GM23248 (cell line): ENCODE results near the gene DENND2A. TPM values are rescaled to one million over a fixed set of nuclear protein-coding genes. Genes with fewer than 3 reads are reported as not detected.

ENCODE experiments used
- DNase-seq: peaks from one replicate; pipeline ENCODE4 v3.0.0-alpha.2; 2015
- H2AFZ ChIP-seq: fragments of 200-600 bp; sonication (generic); 2 replicates; pipeline ENCODE4 v1.6.1; 2016; ENCODE audit warnings: antibody characterized with exemption
- H3F3A ChIP-seq: fragments of 200-600 bp; sonication (generic); 2 replicates; pipeline ENCODE4 v1.6.1; 2016; ENCODE audit warnings: mild to moderate bottlenecking, antibody characterized with exemption, mixed run types; ENCODE audit not compliant: insufficient read depth
- H3K27ac ChIP-seq: fragments of 200-600 bp; sonication (generic); 2 replicates; pipeline ENCODE4 v1.5.1; 2016; ENCODE audit warnings: mild to moderate bottlenecking
- H3K27me3 ChIP-seq: fragments of 200-600 bp; sonication (generic); replicated peaks from 2 replicates; pipeline ENCODE4 v1.6.1; 2016; ENCODE audit warnings: mild to moderate bottlenecking; ENCODE audit not compliant: insufficient read depth
- H3K36me3 ChIP-seq: fragments of 200-600 bp; sonication (generic); 2 replicates; pipeline ENCODE4 v1.6.1; 2016; ENCODE audit warnings: low read depth, mild to moderate bottlenecking
- H3K4me1 ChIP-seq: fragments of 200-600 bp; sonication (generic); 2 replicates; pipeline ENCODE4 v1.6.1; 2016; ENCODE audit warnings: mild to moderate bottlenecking; ENCODE audit not compliant: insufficient read depth
- H3K4me2 ChIP-seq: fragments of 200-600 bp; sonication (generic); one replicate; pipeline ENCODE4 v1.6.1; 2016; ENCODE audit warnings: mild to moderate bottlenecking; ENCODE audit not compliant: unreplicated experiment
- H3K4me3 ChIP-seq: fragments of 200-600 bp; sonication (generic); 2 replicates; pipeline ENCODE4 v1.5.1; 2016; ENCODE audit warnings: mild to moderate bottlenecking
- H3K79me2 ChIP-seq: fragments of 200-600 bp; sonication (generic); 2 replicates; pipeline ENCODE4 v1.6.1; 2016; ENCODE audit warnings: mild to moderate bottlenecking; ENCODE audit not compliant: insufficient read depth
- H3K9ac ChIP-seq: fragments of 200-600 bp; sonication (generic); 2 replicates; pipeline ENCODE4 v1.6.1; 2016; ENCODE audit warnings: mild to moderate bottlenecking
- H3K9me2 ChIP-seq: fragments of 200-600 bp; sonication (generic); 2 replicates; pipeline ENCODE4 v1.6.1; 2016; ENCODE audit warnings: mixed run types, mild to moderate bottlenecking, moderate library complexity; ENCODE audit not compliant: insufficient read depth
- H3K9me3 ChIP-seq: fragments of 200-600 bp; sonication (generic); one replicate; pipeline ENCODE4 v1.6.1; 2017; ENCODE audit warnings: low read depth
- H4K20me1 ChIP-seq: fragments of 200-600 bp; sonication (generic); 2 replicates; pipeline ENCODE4 v1.6.0; 2016; ENCODE audit not compliant: insufficient read depth
- EZH2 ChIP-seq: fragments of 200-600 bp; sonication (generic); IDR thresholded peaks from 2 replicates; pipeline ENCODE4 v1.6.1; 2018; ENCODE audit warnings: antibody characterized with exemption, mild to moderate bottlenecking; ENCODE audit not compliant: insufficient read depth, poor library complexity, severe bottlenecking
- EZH2phosphoT487 ChIP-seq: fragments of 200-600 bp; sonication (generic); IDR thresholded peaks from 2 replicates; pipeline ENCODE4 v1.6.1; 2018; ENCODE audit warnings: antibody characterized with exemption, moderate library complexity, mild to moderate bottlenecking, low read depth; ENCODE audit not compliant: insufficient read depth
- WGBS, 2 experiments: methylation state at CpG; one replicate each; pipeline ENCODE4 v1.1.6; 2015 to 2017; ENCODE audit warnings: low lambda C conversion rate in 2 of 2, low coverage in 1 of 2; ENCODE audit errors: missing lambda C conversion rate in 2 of 2; 5-methylcytosine and 5-hydroxymethylcytosine counted together
- in situ Hi-C: fragments of 300-500 bp; cut with MboI; formaldehyde crosslinking; loops from 2 replicates; pipeline ENCODE4 v1.15.0; 2020
- polyA plus RNA-seq: library from polyadenylated mRNA; unstranded; fragments of >200 nt; fragmentation: Nextera tagmentation; extraction: Ambion mirVana; gene quantifications from 2 replicates; pipeline ENCODE4 v1.2.1, GENCODE V29; 2016
- total RNA-seq: library from RNA; depleted of rRNA; stranded (reverse); fragments of >200 nt; shearing (Covaris generic); gene quantifications from 2 replicates; pipeline ENCODE4 v1.2.3, GENCODE V29; 2014

DENND2A gene
- total and polyA plus RNA-seq, 2 experiments from 2014 or later, result 0.78 to 2.2 TPM

DNA sequence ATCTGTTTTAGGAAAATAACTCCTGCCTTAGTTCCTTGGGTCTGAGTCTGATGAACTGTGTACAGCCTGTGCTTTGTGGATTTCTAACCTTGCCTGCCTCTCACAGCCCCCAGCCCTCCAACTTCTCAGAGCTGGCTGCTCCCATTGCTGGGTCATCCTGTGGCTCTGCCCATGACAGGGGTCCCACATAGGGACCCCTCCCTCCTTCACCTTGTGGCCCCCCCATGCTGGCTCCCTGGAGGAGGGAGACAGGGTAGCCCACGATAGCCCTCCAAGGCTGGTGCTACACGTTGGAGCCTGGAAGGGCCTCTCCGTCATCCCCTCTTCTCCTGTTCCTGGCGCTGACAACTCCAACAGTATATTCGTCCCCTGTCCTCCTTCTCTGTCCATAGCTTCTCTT, 2.8 kb upstream of the DENND2A start:
- peaks cover 19% of the 10 kb centered on the region for H3F3A ChIP-seq
- no peaks in the 10 kb centered on the region for H3K79me2 ChIP-seq
- H3K9me2 ChIP-seq, result no peaks in the 10 kb centered on the region
- 84 to 89% methylated on average over 5 of the region's 5 CpGs for WGBS, 2 experiments
- H3K4me2 ChIP-seq, result no peak overlapping the region
- TF ChIP-seq EZH2, result no peak
- TF ChIP-seq EZH2phosphoT487, result no peak
- no peak overlapping the region for H3K4me3 ChIP-seq
- no peaks in the 10 kb centered on the region for H3K9me3 ChIP-seq
- H3K4me1 ChIP-seq, result peaks cover 14% of the 10 kb centered on the region
- H3K27me3 ChIP-seq, result no peaks in the 10 kb centered on the region
- no peak for DNase-seq
- in situ Hi-C loops, result no loop called here
- no peaks in the 10 kb centered on the region for H3K36me3 ChIP-seq
- H4K20me1 ChIP-seq, result no peaks in the 10 kb centered on the region
- no peak overlapping the region for H3K27ac ChIP-seq
- H3K9ac ChIP-seq, result no peak overlapping the region
- H2AFZ ChIP-seq, result no peak overlapping the region

DNA sequence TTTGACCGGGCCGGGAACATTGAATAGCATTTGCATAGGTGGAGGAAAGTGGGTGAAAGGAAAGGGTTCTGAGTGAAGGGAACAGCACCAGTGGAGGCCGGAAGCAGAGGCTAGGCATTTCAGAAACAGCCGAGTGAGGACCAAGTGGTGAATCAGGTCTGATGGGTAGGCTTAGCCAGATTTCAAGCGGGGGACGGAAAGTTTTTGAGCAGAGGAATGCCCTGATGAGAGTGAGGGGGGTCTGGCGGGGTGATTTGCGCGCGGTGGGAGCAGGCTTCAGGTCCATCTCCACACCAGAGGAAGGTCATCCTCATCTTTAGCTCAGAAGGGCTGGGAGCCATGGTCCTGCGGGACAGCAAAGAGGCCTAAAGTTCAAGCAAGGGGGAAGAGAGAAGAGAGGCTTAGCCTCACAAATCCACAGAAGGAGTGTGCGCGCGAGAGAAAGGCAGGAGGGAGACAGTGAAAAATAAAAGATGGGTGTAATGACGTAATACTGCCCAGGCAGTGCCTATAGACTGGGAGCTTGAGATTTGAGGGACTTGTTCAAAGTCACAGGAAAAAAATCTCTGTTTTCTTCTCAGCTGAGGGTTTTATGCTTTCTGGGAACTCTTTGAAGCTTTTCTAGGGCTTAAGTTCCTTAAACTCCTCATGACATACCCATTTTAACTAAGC, 1.0 kb upstream of the DENND2A start:
- H3K4me2 ChIP-seq, result no peak overlapping the region

DNA sequence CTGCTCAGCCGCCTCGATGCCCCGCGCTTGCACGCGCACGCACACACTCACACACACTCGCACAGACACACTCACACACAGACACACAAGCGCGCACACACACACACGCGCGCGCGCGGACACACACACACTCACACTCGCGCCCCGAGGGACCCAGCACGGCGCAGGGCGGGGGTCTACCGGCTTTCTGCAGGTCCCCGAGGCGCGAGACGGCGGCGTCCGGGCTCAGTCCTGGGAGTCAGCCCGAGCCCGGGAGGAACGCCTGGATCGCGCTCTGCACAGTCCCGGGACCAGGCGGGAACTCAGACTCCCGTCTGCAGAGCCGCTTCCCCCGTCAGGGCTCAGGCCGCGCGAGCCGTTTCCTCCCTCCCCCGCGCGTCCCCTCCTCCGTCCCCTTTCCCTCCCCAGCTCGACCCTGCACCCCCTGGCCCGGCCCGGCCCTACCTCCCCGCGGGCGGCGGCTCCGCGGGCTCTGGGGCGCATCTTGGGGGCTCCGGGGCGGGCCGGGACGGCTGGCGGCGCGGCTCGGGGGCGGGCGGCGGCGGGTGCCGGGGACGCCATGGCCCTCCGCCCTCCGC, 464 bp downstream of the DENND2A start:
- peak; percentile 83 for DNase-seq
- no peaks in the 10 kb centered on the region for H4K20me1 ChIP-seq
- peak overlapping the region; percentile 75 for H3K4me3 ChIP-seq
- H3K9me3 ChIP-seq, result no peaks in the 10 kb centered on the region
- no peaks in the 10 kb centered on the region for H3K36me3 ChIP-seq
- H3K27ac ChIP-seq, result no peak overlapping the region
- no peaks in the 10 kb centered on the region for H3K27me3 ChIP-seq
- no peak for TF ChIP-seq EZH2phosphoT487
- no peak for TF ChIP-seq EZH2
- H3K4me2 ChIP-seq, result peak overlapping the region; percentile 80
- in situ Hi-C loops, result no loop called here
- peaks cover 23% of the 10 kb centered on the region for H3F3A ChIP-seq
- H3K9me2 ChIP-seq, result no peaks in the 10 kb centered on the region
- H2AFZ ChIP-seq, result peak overlapping the region; percentile 76
- 1 to 3% methylated on average over 35 to 59 of the region's 74 CpGs for WGBS, 2 experiments
- H3K79me2 ChIP-seq, result no peaks in the 10 kb centered on the region
- H3K4me1 ChIP-seq, result peaks cover 22% of the 10 kb centered on the region
- H3K9ac ChIP-seq, result peak overlapping the region; percentile 70

More for the DNA sequence above, 1.0 kb upstream of the DENND2A start:
- no peaks in the 10 kb centered on the region for H3K36me3 ChIP-seq
- no peak overlapping the region for H3K9ac ChIP-seq
- H3K4me3 ChIP-seq, result no peak overlapping the region
- H4K20me1 ChIP-seq, result no peaks in the 10 kb centered on the region
- no peaks in the 10 kb centered on the region for H3K9me2 ChIP-seq
- 72 to 73% methylated on average over 12 to 15 of the region's 15 CpGs for WGBS, 2 experiments
- TF ChIP-seq EZH2 (no peak), EZH2phosphoT487 (no peak)
- H3K4me1 ChIP-seq, result peaks cover 22% of the 10 kb centered on the region
- no peaks in the 10 kb centered on the region for H3K79me2 ChIP-seq
- H3K9me3 ChIP-seq, result no peaks in the 10 kb centered on the region
- no peak overlapping the region for H3K27ac ChIP-seq
- no peak for DNase-seq
- no peak overlapping the region for H2AFZ ChIP-seq
- in situ Hi-C loops, result no loop called here
- peaks cover 23% of the 10 kb centered on the region for H3F3A ChIP-seq
- H3K27me3 ChIP-seq, result no peaks in the 10 kb centered on the region

DNA sequence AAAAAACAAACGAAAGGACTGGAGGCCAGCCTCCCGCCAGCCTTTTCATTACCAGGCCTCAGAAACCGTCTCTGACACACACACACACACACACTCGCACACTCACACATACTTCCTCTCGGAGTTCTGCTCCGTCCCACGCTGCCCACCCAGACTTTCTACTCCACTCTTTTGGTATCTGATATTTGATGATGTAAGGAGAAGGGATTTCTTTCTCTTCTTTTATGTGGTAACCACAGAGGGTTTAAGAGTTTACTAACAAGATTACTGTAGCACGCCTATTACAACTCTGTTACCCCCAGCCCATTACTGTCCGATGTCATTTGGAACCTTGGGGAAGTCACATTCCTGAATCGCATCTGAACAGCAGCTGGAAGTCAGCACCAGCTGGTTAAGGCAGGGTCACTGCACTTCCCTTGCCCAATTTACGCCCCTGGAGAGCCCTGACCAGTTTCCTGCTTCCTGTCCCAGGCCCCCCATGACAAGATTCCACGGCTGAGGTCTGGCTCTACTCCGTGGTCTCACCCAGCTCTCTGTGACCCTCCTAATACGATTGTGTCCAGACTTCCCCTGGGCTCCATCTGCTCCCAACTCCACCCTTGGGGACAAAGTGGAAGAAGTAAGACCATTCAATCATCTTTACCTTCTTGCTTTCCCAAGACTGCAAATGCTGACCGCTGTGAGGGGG, 1.1 kb downstream of the DENND2A start:
- peaks cover 22% of the 10 kb centered on the region for H3K4me1 ChIP-seq
- peak overlapping the region; percentile 80 for H3K4me2 ChIP-seq
- H2AFZ ChIP-seq, result peak overlapping the region; percentile 76
- peaks cover 23% of the 10 kb centered on the region for H3F3A ChIP-seq
- no peaks in the 10 kb centered on the region for H3K9me2 ChIP-seq
- H3K9me3 ChIP-seq, result no peaks in the 10 kb centered on the region
- peak overlapping the region; percentile 75 for H3K4me3 ChIP-seq
- no peaks in the 10 kb centered on the region for H3K79me2 ChIP-seq
- H3K27me3 ChIP-seq, result no peaks in the 10 kb centered on the region
- 4 to 6% methylated on average over 15 of the region's 15 CpGs for WGBS, 2 experiments
- in situ Hi-C loops, result loop anchor here (10.0 kb wide), 1 partner anchor 115 kb away; no protein-coding TSS in a partner anchor
- H4K20me1 ChIP-seq, result no peaks in the 10 kb centered on the region
- H3K27ac ChIP-seq, result no peak overlapping the region
- peak overlapping the region; percentile 70 for H3K9ac ChIP-seq
- no peaks in the 10 kb centered on the region for H3K36me3 ChIP-seq
- DNase-seq, result peak; percentile 78
- no peak for TF ChIP-seq EZH2
- no peak for TF ChIP-seq EZH2phosphoT487
